ENCODE data around the gene SYT3.
"Not testable (repeated sequence)": the region's sequence is repeated elsewhere in the genome, so short reads cannot be mapped to it uniquely, and the experiment has no call there.

SYT3 gene

GRCh38 chr19:50628146-50628545 lies 11.5 kb downstream of the SYT3 start:
- TF ChIP-seq SUZ12 (IDR thresholded peaks at IDR 0.05; ENCODE audit: extremely low read depth, insufficient read depth, insufficient read length): no peak
- TF ChIP-seq YY1 (IDR thresholded peaks at IDR 0.05; ENCODE audit: insufficient read depth, insufficient read length): no peak
- no peak for TF ChIP-seq ZNF274 (IDR thresholded peaks at IDR 0.05; ENCODE audit: low read depth, low read length)
- no peak overlapping the region for H3K4me3 ChIP-seq (ENCODE audit: insufficient read length, low read depth)
- H3K9ac ChIP-seq (ENCODE audit: insufficient read length, low read depth): no peak overlapping the region
- no peaks in the 10 kb centered on the region for H3K36me3 ChIP-seq (ENCODE audit: insufficient read depth, insufficient read length, low read length)
- H3K27me3 ChIP-seq (ENCODE audit: insufficient read depth, insufficient read length): no peaks in the 10 kb centered on the region
- H3K9me3 ChIP-seq (ENCODE audit: insufficient read depth, low read length): no peaks in the 10 kb centered on the region
- no peak for DNase-seq (ENCODE audit: low read depth, low spot score)
- H3K4me1 ChIP-seq (ENCODE audit: insufficient read depth, insufficient read length): peaks cover 8% of the 10 kb centered on the region

GRCh38 chr19:50626795-50627194 lies 12.9 kb downstream of the SYT3 start:
- H3K36me3 ChIP-seq (ENCODE audit: insufficient read depth, insufficient read length, low read length): no peaks in the 10 kb centered on the region
- H3K27me3 ChIP-seq (ENCODE audit: insufficient read depth, insufficient read length): no peaks in the 10 kb centered on the region
- peaks cover 8% of the 10 kb centered on the region for H3K4me1 ChIP-seq (ENCODE audit: insufficient read depth, insufficient read length)
- H3K4me3 ChIP-seq (ENCODE audit: insufficient read length, low read depth): no peak overlapping the region
- TF ChIP-seq ZNF274 (IDR thresholded peaks at IDR 0.05; ENCODE audit: low read depth, low read length) (no peak), SUZ12 (IDR thresholded peaks at IDR 0.05; ENCODE audit: extremely low read depth, insufficient read depth, insufficient read length) (no peak), YY1 (IDR thresholded peaks at IDR 0.05; ENCODE audit: insufficient read depth, insufficient read length) (no peak)
- H3K9me3 ChIP-seq (ENCODE audit: insufficient read depth, low read length): no peaks in the 10 kb centered on the region
- no peak overlapping the region for H3K9ac ChIP-seq (ENCODE audit: insufficient read length, low read depth)
- no peak for DNase-seq (ENCODE audit: low read depth, low spot score)

- TF ChIP-seq ZNF274 (IDR thresholded peaks at IDR 0.05; ENCODE audit: low read depth, low read length) (no peak), SUZ12 (IDR thresholded peaks at IDR 0.05; ENCODE audit: extremely low read depth, insufficient read depth, insufficient read length) (no peak), YY1 (IDR thresholded peaks at IDR 0.05; ENCODE audit: insufficient read depth, insufficient read length) (no peak)
- no peaks in the 10 kb centered on the region for H3K9me3 ChIP-seq (ENCODE audit: insufficient read depth, low read length)
- peaks cover 4% of the 10 kb centered on the region for H3K4me1 ChIP-seq (ENCODE audit: insufficient read depth, insufficient read length)
- no peak for DNase-seq (ENCODE audit: low read depth, low spot score)
- H3K27me3 ChIP-seq (ENCODE audit: insufficient read depth, insufficient read length): no peaks in the 10 kb centered on the region
- no peak overlapping the region for H3K9ac ChIP-seq (ENCODE audit: insufficient read length, low read depth)
- no peaks in the 10 kb centered on the region for H3K36me3 ChIP-seq (ENCODE audit: insufficient read depth, insufficient read length, low read length)
- H3K4me3 ChIP-seq (ENCODE audit: insufficient read length, low read depth): no peak overlapping the region
Measured at GRCh38 chr19:50626011-50626410, 13.7 kb downstream of the SYT3 start.

- Histone ChIP-seq H3K9ac (ENCODE audit: insufficient read length, low read depth) (no peak overlapping the region), H3K4me1 (ENCODE audit: insufficient read depth, insufficient read length) (peaks cover 2% of the 10 kb centered on the region), H3K4me3 (ENCODE audit: insufficient read length, low read depth) (no peak overlapping the region), H3K9me3 (ENCODE audit: insufficient read depth, low read length) (no peaks in the 10 kb centered on the region), H3K27me3 (ENCODE audit: insufficient read depth, insufficient read length) (no peaks in the 10 kb centered on the region), H3K36me3 (ENCODE audit: insufficient read depth, insufficient read length, low read length) (no peaks in the 10 kb centered on the region)
- DNase-seq (ENCODE audit: low read depth, low spot score): no peak
- TF ChIP-seq ZNF274 (IDR thresholded peaks at IDR 0.05; ENCODE audit: low read depth, low read length): no peak
- no peak for TF ChIP-seq SUZ12 (IDR thresholded peaks at IDR 0.05; ENCODE audit: extremely low read depth, insufficient read depth, insufficient read length)
- no peak for TF ChIP-seq YY1 (IDR thresholded peaks at IDR 0.05; ENCODE audit: insufficient read depth, insufficient read length)
Measured at GRCh38 chr19:50624949-50625600, 14.6 kb downstream of the SYT3 start.

GRCh38 chr19:50620394-50620906 lies 19.2 kb downstream of the SYT3 start:
- not testable (repeated sequence) for H3K4me1 ChIP-seq (ENCODE audit: insufficient read depth, insufficient read length); H3K4me3 ChIP-seq (ENCODE audit: insufficient read length, low read depth); H3K36me3 ChIP-seq (ENCODE audit: insufficient read depth, insufficient read length, low read length); H3K9ac ChIP-seq (ENCODE audit: insufficient read length, low read depth); H3K9me3 ChIP-seq (ENCODE audit: insufficient read depth, low read length); H3K27me3 ChIP-seq (ENCODE audit: insufficient read depth, insufficient read length); DNase-seq (ENCODE audit: low read depth, low spot score)

GRCh38 chr19:50619184-50619583 lies 20.5 kb downstream of the SYT3 start:
- H3K4me3 ChIP-seq (ENCODE audit: insufficient read length, low read depth); H3K36me3 ChIP-seq (ENCODE audit: insufficient read depth, insufficient read length, low read length); H3K27me3 ChIP-seq (ENCODE audit: insufficient read depth, insufficient read length); DNase-seq (ENCODE audit: low read depth, low spot score); H3K4me1 ChIP-seq (ENCODE audit: insufficient read depth, insufficient read length); H3K9me3 ChIP-seq (ENCODE audit: insufficient read depth, low read length); H3K9ac ChIP-seq (ENCODE audit: insufficient read length, low read depth): not testable (repeated sequence)

GRCh38 chr19:50618379-50618778 lies 21.3 kb downstream of the SYT3 start:
- H3K27me3 ChIP-seq (ENCODE audit: insufficient read depth, insufficient read length); H3K4me3 ChIP-seq (ENCODE audit: insufficient read length, low read depth); H3K9ac ChIP-seq (ENCODE audit: insufficient read length, low read depth); H3K9me3 ChIP-seq (ENCODE audit: insufficient read depth, low read length); H3K36me3 ChIP-seq (ENCODE audit: insufficient read depth, insufficient read length, low read length); H3K4me1 ChIP-seq (ENCODE audit: insufficient read depth, insufficient read length); DNase-seq (ENCODE audit: low read depth, low spot score): not testable (repeated sequence)

GRCh38 chr19:50612504-50613404 lies 26.9 kb downstream of the SYT3 start:
- not testable (repeated sequence) for H3K36me3 ChIP-seq (ENCODE audit: insufficient read depth, insufficient read length, low read length); H3K4me1 ChIP-seq (ENCODE audit: insufficient read depth, insufficient read length); H3K27me3 ChIP-seq (ENCODE audit: insufficient read depth, insufficient read length); H3K4me3 ChIP-seq (ENCODE audit: insufficient read length, low read depth); DNase-seq (ENCODE audit: low read depth, low spot score); H3K9ac ChIP-seq (ENCODE audit: insufficient read length, low read depth); H3K9me3 ChIP-seq (ENCODE audit: insufficient read depth, low read length)
